ENCODE results near the gene EXOC7.

DNA sequence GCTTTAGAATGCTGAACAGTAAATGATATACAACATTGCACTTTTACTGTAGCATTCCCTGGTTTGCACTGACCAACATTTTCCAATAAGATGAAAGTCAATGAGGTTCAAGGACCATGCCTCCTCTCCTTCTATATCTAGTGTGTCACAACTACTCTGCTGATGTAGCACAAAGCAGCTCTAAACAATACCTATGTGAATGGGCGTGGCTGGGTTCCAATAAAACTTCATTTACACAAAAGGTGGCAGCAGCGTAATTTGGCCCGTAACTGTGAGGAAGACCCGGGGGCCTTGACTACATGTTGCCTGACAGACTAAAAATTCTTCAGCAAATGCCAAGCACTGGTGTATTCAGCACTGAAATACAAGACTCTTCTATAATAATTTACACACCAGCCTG lies 37.8 kb downstream of the EXOC7 start:
- TF ChIP-seq, protein P1, sequence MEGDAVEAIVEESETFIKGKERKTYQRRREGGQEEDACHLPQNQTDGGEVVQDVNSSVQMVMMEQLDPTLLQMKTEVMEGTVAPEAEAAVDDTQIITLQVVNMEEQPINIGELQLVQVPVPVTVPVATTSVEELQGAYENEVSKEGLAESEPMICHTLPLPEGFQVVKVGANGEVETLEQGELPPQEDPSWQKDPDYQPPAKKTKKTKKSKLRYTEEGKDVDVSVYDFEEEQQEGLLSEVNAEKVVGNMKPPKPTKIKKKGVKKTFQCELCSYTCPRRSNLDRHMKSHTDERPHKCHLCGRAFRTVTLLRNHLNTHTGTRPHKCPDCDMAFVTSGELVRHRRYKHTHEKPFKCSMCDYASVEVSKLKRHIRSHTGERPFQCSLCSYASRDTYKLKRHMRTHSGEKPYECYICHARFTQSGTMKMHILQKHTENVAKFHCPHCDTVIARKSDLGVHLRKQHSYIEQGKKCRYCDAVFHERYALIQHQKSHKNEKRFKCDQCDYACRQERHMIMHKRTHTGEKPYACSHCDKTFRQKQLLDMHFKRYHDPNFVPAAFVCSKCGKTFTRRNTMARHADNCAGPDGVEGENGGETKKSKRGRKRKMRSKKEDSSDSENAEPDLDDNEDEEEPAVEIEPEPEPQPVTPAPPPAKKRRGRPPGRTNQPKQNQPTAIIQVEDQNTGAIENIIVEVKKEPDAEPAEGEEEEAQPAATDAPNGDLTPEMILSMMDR (IDR thresholded peaks at IDR 0.05; ENCODE audit: insufficient read depth, low read depth, low read length) = no peak
- TF ChIP-seq EZH2 (IDR thresholded peaks at IDR 0.05; ENCODE audit: insufficient read depth, low read length) = no peak
